GM21619 (cell line): ENCODE data around the gene CCR7.

Experiments used
- ATAC-seq: cut with Tn5 transposase; IDR thresholded peaks from one replicate; pipeline ENCODE4 v1.9.1; 2021; ENCODE audit not compliant: unreplicated experiment

Gene CCR7

DNA sequence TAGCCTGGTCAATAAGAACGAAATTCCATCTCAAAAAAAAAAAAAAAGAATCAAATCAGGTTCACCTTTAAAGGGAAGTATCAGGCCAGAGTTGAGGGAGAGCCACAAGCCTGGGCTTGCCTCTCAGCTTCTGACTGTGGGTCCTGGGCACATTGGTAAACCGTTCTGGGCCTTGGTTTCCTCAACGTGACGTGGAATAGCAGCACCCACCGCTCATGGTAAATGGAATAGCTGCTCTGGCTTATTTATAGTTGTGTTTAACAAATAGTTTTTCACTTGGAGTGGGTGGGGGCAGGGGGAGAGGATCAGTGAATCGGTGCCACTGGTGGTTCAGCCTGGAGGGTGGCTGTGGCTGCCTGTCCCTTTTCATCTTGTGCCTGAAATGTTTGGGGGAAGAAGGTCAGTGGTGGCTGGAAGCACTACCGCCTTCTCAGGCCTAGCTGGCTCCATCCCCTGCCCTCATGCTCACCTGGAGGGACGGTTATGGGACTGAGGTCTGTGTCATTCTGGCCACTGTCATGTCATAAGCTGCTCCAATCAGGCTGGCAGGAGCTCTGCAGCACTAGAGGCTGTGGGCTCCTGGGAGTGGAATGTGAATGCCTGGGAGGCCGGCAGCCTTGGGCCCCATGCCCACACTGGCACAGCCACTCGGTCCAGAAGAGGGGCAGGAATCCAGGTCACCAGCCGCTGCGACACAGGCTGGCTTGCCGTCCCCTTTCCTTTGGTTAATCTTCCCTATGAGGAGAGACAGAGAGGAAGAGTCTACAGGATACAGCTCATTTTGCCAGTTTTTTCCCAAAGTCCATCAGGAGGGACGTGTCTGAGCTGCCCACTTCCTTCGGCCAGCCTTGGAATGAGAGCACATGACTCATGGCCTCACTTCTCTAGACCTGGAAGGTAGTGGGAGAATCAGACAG, 27.0 kb downstream of the CCR7 start:
- no peak for ATAC-seq

DNA sequence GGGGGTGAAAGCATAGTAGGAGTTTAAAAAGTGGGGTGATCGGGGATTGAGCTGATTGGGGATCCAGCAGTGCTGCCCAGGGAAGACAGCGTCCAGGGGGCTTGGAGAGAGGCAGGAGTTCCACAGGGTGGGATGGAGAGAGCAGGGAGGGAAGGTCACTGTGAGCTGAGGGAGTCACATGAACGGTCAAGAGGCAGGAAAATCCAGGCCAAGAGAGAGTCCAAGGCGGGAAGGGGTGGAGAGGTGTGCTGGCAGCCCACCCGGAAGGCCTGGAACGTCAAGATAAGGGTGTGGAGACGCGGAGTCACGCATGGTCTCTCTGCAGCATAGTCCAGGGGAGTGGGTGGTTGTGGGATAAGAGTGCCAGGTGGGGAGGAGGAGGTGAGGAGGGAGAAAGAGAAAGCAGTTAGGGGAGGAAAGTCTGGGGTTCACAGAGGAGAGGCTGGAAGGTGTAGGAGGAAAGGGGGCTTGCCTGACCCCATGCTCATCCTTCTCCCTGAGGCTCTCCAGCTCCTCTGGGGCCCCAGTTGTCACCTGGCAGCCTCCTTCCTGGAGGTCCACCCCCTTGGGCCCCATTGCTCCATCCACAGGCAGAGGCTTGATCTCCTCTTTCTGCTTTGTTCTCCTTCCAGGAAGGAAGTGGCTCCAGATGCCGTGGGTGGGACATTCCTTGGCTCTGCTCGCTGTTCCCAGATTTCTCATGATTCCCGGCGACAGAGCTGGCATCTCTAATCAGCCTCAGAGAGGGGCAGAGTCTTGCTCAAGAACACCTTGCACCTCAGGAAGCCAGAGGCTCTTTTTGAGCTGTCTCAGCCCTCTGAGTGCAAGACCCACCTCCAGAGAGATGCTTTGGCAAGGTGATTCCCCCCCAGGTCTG, 28.7 kb downstream of the CCR7 start:
- ATAC-seq: no peak

DNA sequence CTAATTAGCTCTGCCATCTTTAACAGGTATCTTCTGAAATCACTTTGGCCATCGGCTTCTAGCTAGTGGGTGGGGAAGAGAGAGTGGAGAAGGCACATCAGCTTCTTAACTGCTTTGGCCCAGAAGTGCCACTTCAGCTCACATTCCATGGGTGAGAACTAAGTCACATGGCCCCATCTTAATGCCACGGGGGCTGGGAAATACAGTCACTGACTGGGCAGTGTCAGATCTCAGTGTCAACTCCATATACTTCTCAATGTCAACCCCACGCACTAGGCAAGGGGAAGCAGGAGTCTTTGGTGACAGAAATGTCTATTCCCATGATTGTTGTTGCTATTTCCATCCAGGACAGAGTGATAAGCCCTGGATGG, 29.4 kb downstream of the CCR7 start:
- ATAC-seq: no peak

DNA sequence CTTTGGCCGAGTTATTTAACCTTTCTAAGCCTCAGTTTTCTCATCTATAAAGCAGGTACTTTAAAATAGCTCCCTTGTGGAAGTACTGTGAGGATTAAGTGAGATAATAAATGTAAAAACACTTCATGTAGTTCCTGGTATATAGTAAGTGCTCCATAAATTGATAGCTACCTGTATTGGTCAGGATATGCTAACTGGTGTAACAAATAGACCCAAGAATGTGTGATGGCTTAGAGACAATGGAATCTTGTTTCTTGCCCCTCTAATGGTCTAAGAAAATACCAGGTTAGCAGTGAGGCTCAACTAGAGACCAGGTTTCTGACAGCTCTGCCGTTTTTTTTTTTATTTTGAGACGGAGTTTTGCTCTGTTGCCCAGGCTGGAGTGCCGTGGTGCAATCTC, 29.8 kb downstream of the CCR7 start:
- ATAC-seq: no peak

DNA sequence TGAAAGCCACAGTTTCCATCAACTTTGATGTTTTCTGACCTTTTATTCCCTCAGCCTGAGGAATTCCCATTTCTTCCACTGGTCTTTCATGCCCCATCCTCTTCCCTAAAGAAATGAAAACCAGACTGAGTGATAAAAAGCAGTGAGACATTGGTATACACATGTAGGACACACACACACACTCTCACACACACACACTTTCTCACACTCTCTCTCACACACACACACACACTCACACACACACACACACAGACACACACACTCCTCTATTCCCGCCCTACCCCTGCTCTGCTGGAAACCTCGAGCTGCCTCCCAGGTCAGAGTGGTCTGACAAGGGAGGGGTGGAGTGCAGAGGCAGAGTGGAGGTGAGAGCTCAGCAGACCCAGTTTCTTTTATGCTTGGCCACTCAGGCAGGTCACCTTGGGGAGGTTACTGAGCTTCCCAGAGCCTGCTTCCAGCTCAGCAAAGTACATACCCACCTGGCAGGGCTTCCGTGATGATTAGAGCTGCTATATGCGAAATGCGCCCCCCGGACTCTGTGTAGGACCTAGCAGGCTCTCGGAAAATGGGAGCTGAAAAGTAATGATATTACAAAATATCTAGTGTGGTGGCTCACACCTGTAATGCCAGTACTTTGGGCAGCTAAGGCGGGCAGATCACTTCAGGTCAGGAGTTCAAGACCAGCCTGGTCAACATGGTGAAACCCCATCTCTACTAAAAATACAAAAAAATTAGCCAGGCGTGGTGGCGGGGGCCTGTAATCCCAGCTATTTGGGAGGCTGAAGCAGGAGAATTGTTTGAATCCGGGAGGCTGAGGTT, 30.7 kb downstream of the CCR7 start:
- ATAC-seq: no peak

DNA sequence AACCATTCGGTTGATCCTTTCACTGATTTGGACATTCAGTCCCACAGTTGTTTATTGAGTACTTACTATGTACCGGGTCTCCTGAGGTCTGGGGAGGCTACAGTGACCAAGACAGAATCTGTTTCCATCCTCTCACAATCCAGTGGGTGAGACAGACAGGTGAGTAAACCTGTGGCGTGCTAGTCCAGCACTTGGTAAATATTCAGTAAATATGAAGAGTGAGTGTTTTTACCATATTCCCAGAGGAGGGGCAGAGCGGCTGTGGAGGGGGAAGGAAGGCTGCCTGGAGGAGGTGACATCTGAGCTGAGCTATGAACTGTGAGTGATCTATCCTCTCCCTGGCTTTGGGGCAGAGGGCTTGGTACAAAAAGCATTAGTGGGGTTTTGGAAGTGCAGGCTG, 31.4 kb downstream of the CCR7 start:
- no peak for ATAC-seq

DNA sequence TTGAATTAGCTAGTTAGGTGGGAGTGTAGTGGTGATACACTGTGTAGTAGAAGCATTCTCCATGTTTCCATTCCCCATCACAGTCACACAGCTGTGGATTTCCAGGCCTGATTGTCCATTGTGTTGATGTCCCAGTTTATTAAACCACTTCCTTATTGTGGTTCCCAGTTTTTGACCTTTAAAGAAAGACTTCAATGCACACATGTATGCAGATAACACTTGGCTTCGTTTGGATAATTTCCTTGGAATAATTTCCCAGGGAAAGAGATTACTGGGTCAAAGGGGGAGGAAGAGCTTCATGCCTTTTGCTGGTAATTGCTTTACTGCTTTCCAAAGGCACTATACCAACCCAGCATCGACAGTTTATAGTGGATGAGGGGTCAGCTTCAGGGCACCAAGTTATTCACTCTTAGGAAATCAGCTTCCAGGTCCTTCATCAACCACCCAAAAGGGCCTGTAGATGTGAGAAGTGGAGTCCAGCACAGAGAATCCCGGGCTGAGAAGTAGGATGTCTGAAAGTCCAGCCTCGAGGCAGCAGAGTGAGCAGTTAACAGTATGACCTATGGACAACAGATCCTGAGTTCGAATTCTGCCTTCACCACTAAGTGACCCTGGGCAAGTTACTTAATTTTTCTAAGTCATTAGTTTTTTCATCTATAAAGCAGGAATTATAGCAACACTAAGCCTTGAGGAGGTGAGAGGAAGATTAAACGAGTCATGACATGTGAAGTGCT, 32.6 kb downstream of the CCR7 start:
- ATAC-seq: no peak

DNA sequence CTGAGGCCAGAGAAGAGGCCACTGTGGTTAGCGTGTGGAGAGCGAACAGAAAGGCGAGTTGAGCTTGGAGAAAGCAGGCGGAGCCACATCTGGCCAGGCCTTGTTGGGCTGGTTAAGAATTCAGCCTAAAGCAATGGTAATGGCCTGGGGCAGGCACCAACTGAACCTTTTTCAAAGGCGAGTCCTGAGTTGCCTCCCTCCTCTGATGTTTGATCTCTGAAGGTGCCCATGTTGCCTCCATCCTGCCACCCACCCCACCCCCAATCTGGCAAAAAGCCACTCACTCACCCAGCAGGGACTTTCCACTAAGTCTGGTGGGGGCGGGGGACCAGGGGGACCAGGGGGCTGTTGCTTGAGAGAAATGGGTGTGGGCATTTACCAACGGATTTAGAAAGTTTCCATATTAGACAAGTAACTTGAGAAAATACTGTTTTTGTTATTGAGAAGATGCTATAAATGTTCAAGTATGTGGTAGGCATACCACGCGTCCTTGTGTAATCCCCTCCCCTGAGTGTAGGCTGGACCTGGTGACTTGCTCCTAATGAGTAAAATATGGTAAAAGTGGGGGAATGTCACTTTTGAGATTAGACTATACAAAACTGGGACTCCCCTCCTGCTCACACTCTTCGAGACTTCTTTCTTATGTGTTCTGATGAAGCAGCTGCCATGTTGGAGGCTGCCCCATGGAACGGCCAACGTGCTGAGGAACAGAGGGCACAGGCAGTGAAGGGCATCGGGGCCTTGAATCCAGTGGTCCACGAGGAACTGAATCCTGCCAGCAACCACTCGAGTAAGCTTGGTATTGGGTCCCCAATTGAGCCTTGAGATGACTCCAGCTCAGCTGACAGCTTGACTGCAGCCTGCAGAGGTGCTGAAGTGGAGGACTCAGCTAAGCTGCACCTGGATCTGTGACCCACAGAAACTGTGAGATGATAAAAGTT, 34.0 kb downstream of the CCR7 start:
- ATAC-seq: no peak

DNA sequence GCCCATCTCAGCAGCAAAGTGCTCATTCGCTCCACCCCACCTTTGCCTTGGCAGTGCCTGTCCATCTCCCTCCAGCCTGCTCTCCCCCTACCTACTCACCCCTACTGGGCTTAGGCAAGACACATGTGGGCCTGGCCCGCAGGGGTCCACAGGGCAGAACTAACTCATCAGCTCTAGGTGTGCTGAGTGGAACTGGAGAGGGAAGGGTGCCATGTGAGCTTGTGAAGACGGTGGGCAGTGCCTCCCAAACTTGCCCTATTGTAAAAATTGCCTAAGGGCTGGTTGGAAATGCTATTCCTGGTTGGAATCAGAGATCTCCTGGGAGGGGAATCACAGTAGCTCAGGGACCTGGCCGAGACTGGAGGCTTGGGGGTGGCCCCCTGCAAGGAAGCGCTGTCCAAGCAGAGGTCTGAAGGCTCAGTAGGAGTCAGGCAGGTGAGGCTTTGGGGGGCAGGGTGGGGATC, 34.7 kb downstream of the CCR7 start:
- ATAC-seq: no peak

DNA sequence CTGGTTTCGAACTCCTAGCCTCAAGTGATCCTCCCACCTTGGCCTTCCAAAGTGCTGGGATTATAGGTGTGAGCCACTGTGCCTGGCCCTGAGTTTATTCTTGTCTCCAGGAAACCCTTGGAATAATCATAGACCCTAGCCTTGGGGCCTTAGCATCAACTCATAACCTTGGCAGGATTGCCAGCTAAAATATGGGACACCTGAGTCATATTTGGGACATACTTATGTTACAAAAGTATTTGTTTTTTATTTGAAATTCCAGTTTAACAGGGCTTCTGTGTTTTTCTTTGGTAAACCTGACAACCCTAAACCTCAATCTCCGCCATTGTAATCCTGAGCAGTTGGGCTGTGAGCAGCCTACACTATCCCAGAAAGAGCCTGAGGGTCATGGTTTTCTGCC, 35.3 kb downstream of the CCR7 start:
- ATAC-seq: no peak

DNA sequence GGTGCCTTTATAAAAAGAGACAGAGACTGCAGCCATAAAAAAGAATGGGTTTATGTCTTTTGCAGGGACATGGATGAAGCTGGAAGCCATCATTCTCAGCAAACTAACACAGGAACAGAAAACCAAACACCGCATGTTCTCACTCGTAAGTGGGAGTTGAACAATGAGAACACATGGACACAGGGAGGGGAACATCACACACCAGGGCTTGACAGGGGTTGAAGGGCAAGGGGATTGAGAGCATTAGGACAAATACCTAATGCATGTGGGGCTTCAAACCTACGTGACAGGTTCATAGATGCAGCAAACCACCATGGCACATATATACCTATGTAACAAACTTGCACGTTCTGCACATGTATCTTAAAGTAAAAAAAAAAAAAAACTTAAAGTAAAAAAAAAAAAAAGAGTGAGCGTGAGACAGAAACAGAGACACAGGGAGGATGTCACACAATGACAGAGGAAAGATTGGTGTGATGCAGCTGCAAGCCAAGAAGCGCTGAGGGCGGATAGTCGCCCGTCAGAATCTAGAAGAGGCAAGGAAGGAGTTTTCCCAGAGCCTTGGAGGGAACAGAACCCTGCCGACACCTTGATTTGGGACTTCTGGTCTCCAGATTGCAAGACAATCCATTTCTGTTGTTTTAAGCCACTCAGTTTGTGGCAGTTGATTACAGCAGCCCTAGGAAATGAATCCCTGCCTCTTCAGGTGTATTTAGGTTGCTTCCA, 36.4 kb downstream of the CCR7 start:
- no peak for ATAC-seq

DNA sequence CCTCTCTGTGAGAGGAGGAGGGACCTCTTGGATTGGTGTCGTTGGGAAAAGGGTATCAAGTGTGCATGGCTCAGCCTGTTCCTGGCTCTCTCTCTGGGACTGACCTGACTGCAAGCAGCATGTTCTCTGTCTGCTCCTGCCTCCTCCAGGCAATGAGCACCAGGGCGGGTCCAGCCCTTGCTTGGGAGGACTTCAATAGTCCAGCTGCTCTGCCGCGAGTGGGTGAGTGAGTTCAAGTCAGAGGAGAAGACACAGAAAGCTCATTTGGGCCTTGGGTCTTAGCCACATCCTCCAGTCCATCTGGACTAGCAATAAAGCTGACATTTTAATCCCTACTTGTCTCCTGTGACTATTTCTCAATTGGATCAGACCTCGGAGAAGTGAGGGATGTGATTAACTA, 38.6 kb downstream of the CCR7 start:
- no peak for ATAC-seq

DNA sequence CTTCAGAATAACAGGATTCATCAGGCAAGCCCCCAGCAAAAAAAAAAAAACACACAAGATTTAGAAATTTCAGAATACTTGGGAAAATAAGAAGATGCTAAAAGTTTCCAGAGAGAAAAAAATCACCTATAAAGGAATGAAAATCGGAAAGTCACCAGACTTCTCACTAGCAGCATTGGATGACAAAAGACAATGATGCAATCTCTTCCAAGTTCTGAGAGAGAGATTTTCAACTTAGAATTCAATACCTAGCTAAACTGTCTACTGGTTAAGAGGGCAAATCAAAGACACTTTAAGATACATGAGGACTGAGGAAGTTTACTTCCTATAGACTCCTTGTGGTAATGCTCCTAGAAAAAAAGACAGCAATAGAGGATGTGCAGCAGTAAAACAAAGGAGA, 40.0 kb downstream of the CCR7 start:
- no peak for ATAC-seq

DNA sequence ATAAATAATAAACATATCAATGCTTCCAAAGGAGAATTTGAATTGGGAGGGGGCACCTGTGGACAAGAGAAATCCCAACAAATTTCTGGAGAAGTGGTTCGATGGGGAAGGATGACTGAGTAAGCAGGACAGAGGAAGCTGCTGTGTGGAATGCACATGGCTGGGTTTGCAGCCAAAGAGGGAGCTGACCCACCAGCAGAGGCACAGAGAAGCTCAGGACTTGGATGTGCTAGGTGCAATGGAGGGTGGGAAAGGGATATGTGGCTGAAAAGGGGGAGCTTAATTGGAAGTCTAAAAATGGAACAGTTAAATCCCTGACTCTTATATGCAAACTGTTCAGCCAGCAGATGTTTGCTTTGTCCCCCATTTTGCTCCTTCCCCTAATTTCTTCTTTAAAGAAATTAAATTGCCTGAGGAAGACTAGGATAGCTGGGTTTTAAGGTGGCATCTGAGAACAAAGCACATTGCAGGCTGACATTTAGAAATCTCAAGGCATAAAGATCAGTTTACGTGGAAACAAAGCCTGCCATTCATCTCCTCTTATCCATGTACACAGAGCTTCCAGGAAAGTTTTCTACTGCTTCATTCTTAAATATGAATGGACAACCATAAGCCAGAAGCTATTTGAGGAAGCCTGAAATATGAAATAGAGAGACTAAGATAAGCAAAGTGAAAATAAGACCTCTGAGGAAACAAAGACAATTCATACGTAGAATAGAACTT, 40.9 kb downstream of the CCR7 start:
- ATAC-seq: no peak

DNA sequence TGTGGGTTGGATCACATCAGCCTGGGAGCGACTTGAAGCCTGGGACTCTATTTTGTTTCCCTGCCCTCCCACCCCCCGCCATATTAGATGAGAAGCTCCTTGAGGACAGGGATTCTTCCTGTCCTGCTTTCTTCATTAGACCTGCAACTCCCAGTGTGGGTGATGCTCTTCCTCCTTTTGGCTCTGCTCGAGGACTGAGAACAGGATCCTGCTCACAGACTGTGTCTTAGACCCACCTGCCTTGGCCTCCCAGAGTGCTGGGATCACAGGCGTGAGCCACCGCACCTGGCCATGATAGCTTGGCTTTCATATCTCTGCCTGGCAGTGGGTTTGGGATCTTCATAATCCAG, 42.3 kb downstream of the CCR7 start:
- ATAC-seq: no peak

DNA sequence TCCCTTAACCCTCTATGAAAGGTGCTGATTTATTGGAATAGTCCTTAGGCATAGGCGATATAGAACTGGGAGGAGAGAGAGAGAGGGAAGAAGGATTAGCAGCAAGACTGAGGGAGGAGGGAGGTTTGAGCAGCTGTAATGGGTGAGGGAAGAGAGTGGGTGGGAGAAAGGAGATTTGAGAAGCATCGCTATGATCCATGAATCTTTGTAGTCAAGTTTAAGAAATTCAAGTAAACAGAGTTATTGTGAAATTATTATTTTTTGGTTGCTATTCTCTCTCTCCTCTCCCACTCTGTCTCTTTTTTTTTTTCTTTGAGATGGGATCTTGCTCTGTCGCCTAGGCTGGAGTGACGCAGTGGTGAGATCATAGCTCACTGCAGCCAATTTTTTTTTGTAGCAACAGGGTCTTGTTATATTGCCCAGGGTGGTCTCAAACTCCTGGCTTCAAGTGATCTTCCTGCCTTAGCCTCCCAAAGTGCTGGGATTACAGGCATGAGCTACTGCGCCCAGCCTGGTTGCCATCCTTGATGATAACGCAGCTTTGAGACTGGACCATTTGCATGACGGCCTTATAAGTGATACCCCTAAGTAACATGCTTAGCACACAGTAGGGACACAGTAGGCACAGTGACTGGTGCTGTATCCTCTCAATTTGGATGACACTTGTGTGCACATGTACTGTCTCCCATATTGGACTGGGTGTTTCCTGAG, 42.9 kb downstream of the CCR7 start:
- no peak for ATAC-seq

DNA sequence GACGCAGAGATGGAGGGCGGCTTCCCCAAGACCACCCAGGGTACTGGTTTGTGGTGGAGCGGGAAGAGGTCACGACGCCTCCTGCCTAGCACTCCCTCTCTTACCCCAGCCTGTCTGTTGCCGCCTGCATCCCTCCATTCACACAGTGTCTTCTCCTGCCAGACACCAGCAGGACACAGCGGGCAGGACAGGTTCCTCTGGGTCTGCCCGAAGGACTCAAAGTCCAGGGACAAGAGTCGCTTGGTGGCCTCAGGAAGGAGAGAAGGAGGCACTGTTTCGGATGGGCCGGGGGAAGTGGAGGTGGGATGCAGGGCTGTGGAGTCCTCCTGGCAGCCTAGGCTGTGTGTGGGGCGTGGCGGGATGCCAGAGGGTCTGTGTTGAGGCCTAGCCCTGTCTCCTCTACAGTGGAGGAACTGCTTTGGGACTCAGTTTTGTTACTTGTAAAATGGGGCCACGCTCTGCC, 44.2 kb downstream of the CCR7 start:
- no peak for ATAC-seq
